ENCODE data around the gene SUCO.

SUCO gene

DNA sequence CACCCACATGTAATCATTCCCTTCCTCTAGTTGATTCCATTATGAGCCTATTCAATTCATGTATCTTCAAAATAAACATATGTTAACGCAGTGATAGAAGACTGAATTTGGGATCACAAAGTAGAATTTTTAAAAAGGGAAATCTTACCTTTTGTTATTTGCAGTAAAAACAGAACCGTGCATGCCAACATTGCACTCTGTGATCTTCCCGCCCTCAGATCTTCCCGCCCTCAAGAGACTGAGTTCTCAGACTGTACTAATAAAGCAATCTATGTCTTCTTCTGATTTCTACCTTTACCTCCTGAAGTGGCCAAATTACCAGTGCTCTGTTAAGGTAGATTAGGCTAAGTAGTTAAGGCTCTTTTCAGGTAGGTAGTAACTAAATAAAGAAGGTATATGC lies 3.6 kb upstream of the SUCO start:
- TF ChIP-seq JUND (IDR thresholded peaks at IDR 0.05; ENCODE audit: low read depth), result no peak
- in situ Hi-C loops (cut with HindIII; ENCODE audit: low pct_unique_long_range_greater_than_20kb, low sequenced_read_pairs), result no loop called here
- DNase-seq (ENCODE audit: low read depth in 1 of 2, low spot score in 1 of 2), result no peak

DNA sequence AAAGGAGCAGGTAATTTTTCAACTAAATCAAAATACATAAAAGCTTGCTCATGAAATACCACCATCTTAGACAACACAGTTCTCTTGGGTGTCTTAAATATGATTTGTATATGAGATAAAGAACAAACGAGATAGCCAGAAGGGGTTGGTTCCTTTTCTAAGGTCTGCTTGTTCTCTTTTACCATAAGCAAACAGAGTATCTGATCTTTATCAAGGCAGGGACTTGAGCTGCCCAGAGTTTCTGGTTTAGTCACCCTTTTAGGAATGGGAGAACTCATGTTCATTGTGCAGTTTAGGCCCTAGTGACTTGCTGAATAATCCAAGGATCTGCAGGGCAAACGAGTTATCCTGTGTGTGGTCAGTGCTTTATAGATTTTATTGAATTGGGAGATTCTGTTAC lies 3.0 kb upstream of the SUCO start:
- TF ChIP-seq JUND (IDR thresholded peaks at IDR 0.05; ENCODE audit: low read depth), result no peak
- DNase-seq (ENCODE audit: low read depth in 1 of 2, low spot score in 1 of 2), result peak in 1 of 2 experiments; percentile 62
- in situ Hi-C loops (cut with HindIII; ENCODE audit: low pct_unique_long_range_greater_than_20kb, low sequenced_read_pairs), result no loop called here

DNA sequence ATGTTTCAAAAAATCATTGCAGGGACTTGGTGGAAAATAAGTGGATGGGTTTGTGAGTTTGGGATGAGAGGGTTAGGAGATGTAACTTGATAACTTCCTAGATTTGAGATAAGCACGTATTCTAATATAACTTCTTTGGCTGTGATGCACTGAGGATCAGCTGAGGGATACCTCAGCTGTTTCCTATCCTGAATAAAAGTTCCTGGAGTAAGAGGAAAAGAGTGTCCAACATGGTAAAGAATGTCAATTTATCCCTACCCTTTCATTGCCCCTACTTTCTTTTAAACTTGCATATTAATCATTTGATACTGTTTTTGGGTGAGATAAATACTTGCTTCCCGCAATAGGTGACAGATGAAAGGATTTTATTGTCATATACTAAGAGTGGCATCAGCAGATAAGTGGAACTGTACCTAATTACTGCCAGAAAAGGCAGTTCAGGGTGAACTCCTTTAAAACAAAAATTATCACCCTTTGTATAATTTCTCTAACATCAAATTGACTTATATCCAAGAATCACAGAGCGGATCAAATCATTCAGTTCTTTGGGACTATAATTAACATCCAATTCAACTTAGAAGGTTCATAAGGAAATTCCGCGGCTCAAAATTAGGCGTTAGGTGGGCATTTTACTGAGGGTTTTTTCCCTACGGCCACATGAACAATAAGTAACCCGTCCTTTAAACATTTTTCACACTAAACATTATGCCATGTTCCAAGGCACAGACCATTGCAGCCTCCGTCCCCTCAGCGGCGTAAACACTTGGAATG lies 1.4 kb upstream of the SUCO start:
- no peak for TF ChIP-seq JUND (IDR thresholded peaks at IDR 0.05; ENCODE audit: low read depth)
- in situ Hi-C loops (cut with HindIII; ENCODE audit: low pct_unique_long_range_greater_than_20kb, low sequenced_read_pairs), result no loop called here

DNA sequence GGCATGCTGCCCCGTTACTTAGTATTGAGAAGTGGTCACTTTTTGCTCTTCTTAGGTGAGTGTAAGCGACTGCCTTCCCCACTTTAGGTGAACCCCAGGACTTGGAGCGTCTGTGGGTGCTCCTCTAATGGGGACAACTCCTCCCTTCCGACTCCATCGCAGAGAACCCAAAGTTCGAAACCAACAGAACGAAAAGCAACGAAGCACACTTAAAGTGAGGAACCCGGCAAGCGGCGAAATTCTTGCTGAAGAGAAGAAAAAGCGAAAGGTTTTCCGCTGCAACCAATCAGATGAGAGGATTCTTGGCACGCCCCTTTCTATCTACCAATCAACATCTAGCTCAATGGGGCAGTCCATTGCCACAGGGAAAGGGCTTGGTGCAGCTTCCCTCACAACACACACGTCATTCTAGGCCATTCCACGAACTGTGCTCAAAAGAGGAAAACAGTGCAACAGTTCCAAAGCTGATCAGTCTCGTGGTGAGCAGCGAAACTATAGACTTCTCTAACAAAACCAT lies 709 bp upstream of the SUCO start:
- TF ChIP-seq JUND (IDR thresholded peaks at IDR 0.05; ENCODE audit: low read depth), result no peak
- in situ Hi-C loops (cut with HindIII; ENCODE audit: low pct_unique_long_range_greater_than_20kb, low sequenced_read_pairs), result no loop called here
- DNase-seq (ENCODE audit: low read depth in 1 of 2, low spot score in 1 of 2), result peak; percentile 87 to 99

More for the DNA sequence above, 1.4 kb upstream of the SUCO start:
- DNase-seq (ENCODE audit: low read depth in 1 of 2, low spot score in 1 of 2), result no peak

DNA sequence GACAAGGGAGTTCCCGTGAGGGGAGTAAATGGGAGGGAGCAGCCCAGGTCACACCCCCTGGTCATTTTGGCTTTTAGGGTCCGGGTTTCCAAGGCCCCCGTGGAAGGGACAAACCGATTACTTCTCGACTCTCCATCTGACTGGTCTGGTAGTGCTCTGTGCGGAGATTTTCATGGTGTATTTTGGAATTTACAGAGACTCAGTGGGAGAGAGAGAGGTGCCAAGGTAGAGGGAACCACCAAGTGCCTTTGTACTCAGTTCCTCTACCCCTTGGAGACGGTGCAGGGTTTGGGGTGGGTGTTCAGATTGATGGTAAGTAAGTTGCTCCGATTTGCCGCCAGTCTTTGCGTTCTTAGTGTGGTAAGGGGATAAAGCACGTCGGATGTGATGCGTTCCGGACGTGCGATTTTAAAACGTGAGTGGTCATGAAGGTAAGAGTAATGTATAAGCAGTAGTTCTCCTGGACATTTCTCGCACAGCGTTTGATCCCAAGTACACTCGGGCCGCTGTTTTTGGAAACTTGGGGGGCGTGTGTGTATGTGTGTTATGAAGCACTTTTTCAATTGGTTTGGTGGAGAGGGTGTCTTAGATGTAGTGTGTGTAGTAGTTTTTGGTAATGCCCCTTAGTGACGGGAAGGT lies 682 bp downstream of the SUCO start:
- in situ Hi-C loops (cut with HindIII; ENCODE audit: low pct_unique_long_range_greater_than_20kb, low sequenced_read_pairs), result no loop called here
- no peak for TF ChIP-seq JUND (IDR thresholded peaks at IDR 0.05; ENCODE audit: low read depth)
- DNase-seq (ENCODE audit: low read depth in 1 of 2, low spot score in 1 of 2), result peak in 1 of 2 experiments; percentile 33

DNA sequence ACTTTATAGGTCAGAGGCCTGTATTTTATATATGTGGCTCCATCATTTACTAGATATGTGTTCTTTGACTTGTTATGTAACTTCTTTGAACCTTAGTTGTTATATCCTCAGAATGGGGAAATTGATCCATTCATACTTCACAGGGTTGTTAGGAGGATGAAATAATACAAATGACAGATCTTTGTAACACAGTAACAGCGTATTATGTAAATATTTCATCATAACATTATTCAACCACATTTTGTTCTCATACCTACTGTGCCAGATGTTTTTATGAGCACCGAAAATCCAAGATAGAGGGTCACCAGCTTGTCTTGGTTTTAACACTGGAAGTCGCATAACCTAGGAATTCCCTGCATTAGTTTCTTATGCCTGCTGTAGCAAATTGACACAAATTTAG lies 3.3 kb downstream of the SUCO start:
- no peak for DNase-seq (ENCODE audit: low read depth in 1 of 2, low spot score in 1 of 2)
- in situ Hi-C loops (cut with HindIII; ENCODE audit: low pct_unique_long_range_greater_than_20kb, low sequenced_read_pairs), result no loop called here
- TF ChIP-seq JUND (IDR thresholded peaks at IDR 0.05; ENCODE audit: low read depth), result no peak

DNA sequence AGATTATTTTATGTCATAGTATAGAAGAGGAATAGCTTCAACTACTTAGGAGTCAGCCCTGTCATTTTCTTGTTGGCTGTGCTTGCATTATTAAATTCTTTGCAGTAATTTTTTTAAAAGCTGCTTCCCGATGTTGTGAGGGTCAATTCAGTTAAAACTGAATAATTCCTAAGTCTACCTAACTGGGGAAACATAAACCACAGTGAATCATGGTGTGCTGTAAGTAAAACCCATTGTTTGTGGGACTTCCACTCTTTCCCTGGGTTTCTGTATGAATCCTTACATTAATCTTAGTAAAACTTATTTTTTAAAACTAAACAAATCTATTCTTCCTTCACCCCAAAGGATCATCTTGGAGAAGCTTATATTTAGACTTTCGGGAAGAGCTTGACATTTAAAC lies 4.4 kb downstream of the SUCO start:
- in situ Hi-C loops (cut with HindIII; ENCODE audit: low pct_unique_long_range_greater_than_20kb, low sequenced_read_pairs), result no loop called here
- DNase-seq (ENCODE audit: low read depth in 1 of 2, low spot score in 1 of 2), result no peak
- TF ChIP-seq JUND (IDR thresholded peaks at IDR 0.05; ENCODE audit: low read depth), result no peak

DNA sequence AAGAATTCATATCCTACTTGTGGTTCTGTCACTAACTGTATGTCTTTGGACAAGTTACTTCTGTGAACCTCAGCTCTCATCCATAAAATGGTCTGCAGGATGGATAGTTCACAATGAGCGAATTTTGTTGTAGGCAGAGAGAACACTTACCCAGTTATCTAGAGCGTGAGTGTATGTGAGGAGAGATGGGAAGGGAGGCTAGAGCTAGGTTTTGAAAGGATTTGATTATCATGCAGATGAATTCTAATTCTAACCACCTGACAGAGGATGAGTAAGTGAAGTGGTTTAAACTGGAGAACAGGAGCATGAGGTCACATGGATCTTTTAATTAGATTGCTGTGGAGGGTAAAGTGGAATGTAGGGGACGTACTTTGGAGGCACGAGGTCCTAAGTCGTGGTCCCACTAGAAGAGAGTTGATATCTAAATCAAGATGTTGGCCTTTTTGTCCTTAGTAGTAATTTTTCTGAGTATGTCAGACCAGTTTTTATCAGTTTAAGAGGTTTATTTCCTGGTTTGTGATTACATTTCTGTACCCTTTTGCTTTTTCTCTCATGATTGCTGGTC lies 5.0 kb downstream of the SUCO start:
- no peak for DNase-seq (ENCODE audit: low read depth in 1 of 2, low spot score in 1 of 2)
- in situ Hi-C loops (cut with HindIII; ENCODE audit: low pct_unique_long_range_greater_than_20kb, low sequenced_read_pairs), result no loop called here
- no peak for TF ChIP-seq JUND (IDR thresholded peaks at IDR 0.05; ENCODE audit: low read depth)

DNA sequence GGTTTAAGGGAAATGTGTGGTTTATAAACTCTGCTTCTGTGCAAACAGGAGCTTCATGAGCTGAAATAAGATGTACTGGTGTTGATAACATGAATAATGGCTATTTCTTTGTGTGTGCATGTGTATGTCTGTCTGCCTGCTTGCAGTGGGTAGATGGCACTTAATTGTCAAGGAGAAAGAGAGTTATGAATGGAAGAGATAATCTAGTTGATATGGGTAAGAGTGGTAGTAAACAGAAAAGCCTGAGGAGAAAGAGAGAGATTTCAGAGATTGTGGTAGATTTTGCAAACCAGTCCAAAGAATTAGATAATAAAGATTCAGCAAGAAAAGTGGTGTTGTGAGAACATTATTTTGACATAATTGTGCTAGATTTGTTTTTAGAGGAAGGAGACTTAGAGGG lies 7.7 kb downstream of the SUCO start:
- DNase-seq (ENCODE audit: low read depth in 1 of 2, low spot score in 1 of 2), result no peak
- TF ChIP-seq JUND (IDR thresholded peaks at IDR 0.05; ENCODE audit: low read depth), result no peak
- in situ Hi-C loops (cut with HindIII; ENCODE audit: low pct_unique_long_range_greater_than_20kb, low sequenced_read_pairs), result no loop called here

DNA sequence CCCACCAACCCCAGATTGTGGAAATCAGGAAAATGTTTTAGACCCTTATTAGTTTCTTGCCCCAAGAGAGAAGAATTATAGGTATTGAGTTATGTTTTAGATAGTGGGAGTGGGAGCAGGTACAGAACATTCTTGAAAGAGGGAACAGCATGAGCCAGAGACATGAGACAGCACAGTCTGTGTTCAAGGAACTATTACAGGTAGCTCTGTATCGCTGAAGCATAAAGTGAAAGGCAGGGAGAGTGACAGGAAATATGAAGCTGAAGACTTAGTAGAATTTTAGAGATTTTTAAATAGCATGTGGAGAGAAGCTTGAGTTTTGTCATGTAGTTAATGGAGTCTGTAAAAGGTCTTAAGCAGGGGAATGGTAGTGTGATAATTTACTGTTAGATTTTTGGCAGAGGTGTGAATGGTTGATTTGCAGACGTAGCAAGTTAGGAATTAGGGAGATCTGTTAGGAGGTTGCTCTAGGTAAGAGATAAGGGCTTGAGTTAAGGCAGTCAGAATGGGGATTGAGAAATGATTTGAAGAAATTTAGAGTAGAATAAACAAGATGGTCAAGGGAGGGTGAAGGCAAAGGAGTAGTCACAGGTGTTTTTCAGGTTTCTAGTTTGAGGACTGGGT lies 11.6 kb downstream of the SUCO start:
- DNase-seq (ENCODE audit: low read depth in 1 of 2, low spot score in 1 of 2), result no peak
- TF ChIP-seq JUND (IDR thresholded peaks at IDR 0.05; ENCODE audit: low read depth), result no peak
- in situ Hi-C loops (cut with HindIII; ENCODE audit: low pct_unique_long_range_greater_than_20kb, low sequenced_read_pairs), result no loop called here

DNA sequence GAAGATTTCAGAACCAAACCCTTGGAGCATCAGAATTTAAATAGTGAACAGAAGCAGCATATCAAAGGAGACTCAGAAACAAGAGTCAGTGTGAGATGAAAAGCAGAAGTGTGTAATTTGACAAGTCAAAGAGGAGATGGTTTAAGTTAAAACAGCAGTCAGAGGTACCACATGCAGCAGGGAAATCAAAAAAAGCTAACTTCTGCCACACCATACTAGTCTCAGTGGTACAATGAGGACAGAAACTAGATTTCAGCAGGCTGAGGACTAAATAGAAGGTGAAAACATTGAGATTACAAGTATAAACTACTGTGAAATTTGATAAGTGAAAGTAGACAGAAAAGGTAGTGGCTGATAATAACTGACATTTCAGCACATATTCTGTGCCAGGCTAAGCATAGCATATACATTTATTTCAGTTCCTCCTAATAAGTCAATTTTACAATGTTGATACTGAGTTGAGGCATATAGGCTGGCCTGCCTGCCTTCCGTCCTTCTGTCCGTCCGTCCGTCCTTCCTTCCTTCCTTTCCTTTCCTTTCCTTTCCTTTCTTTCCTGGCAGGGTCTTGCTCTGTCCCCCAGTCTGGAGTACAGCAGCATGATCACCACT lies 12.6 kb downstream of the SUCO start:
- DNase-seq (ENCODE audit: low read depth in 1 of 2, low spot score in 1 of 2), result no peak

DNA sequence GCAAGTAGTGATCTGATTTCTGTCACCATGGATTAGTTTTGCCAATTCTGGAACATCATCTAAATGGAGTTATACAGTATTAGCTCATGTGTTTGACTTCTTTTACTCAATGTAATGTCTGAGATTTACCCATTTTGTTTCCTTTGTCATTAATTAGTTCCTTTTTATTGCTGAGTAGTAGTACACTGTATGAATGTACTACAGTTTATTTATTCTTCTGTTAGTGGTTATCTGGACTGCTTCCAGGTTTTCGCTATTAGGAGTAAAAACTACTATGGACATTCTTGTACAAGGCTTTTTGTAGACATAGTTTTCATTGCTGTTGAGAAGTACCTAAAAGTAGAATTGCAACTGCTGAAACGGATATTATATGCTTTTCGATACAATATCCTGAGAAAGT lies 14.1 kb downstream of the SUCO start:
- in situ Hi-C loops (cut with HindIII; ENCODE audit: low pct_unique_long_range_greater_than_20kb, low sequenced_read_pairs), result no loop called here
- TF ChIP-seq JUND (IDR thresholded peaks at IDR 0.05; ENCODE audit: low read depth), result no peak
- no peak for DNase-seq (ENCODE audit: low read depth in 1 of 2, low spot score in 1 of 2)

More for the DNA sequence above, 12.6 kb downstream of the SUCO start:
- TF ChIP-seq JUND (IDR thresholded peaks at IDR 0.05; ENCODE audit: low read depth), result no peak
- in situ Hi-C loops (cut with HindIII; ENCODE audit: low pct_unique_long_range_greater_than_20kb, low sequenced_read_pairs), result no loop called here
